HG02884 (cell line): ENCODE measurements around the gene CASKIN2.
A peak's percentile ranks its signal among the peaks of the same experiment; 100 is the strongest.

Experiments
- ATAC-seq: cut with Tn5 transposase; IDR thresholded peaks from one replicate; pipeline ENCODE4 v1.9.1; 2021; ENCODE audit warnings: mild to moderate bottlenecking, moderate library complexity; ENCODE audit not compliant: unreplicated experiment

The CASKIN2 gene, protein sequence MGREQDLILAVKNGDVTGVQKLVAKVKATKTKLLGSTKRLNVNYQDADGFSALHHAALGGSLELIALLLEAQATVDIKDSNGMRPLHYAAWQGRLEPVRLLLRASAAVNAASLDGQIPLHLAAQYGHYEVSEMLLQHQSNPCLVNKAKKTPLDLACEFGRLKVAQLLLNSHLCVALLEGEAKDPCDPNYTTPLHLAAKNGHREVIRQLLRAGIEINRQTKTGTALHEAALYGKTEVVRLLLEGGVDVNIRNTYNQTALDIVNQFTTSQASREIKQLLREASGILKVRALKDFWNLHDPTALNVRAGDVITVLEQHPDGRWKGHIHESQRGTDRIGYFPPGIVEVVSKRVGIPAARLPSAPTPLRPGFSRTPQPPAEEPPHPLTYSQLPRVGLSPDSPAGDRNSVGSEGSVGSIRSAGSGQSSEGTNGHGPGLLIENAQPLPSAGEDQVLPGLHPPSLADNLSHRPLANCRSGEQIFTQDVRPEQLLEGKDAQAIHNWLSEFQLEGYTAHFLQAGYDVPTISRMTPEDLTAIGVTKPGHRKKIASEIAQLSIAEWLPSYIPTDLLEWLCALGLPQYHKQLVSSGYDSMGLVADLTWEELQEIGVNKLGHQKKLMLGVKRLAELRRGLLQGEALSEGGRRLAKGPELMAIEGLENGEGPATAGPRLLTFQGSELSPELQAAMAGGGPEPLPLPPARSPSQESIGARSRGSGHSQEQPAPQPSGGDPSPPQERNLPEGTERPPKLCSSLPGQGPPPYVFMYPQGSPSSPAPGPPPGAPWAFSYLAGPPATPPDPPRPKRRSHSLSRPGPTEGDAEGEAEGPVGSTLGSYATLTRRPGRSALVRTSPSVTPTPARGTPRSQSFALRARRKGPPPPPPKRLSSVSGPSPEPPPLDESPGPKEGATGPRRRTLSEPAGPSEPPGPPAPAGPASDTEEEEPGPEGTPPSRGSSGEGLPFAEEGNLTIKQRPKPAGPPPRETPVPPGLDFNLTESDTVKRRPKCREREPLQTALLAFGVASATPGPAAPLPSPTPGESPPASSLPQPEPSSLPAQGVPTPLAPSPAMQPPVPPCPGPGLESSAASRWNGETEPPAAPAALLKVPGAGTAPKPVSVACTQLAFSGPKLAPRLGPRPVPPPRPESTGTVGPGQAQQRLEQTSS (N-terminal part only)

DNA sequence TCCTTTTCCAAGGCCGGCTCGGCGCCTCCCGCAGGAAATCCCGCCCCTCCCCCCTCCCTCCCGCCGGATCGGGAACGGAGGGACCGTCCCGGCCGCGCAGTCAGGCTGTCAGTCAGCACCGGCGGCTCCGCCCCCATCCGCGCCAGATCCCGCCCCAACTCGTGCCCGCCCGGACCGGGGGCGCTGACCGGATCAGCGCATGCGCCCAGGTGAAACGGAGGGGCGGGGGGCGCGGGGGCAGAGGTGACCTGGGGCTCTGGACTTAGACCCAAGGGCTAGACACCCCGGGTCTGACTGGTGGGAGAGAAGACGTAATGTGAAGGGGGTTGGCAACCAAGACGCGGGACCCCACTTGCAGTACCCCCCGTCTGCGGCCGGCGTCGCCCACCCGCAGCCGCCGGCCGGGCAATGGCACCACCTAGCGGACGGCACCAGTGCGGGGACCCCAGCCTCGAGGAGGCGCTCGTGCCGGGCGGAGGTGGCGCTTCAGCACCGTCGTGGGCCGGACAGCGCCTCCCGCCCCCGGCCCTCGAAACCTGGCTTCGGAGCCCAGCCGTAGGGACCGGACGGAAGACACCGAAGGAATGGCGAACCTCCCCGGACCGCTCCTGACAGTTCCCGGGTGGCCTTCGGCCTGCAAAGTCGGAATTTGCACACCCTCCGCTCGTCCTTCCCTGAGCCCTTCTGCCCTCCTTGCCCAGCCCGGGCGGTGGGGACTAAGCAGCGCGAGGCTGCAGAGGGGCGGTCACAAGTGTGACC, at the start of gene CASKIN2:
Gene CASKIN2 (minus strand): TSS at position 42 of the 759 bp plus-strand sequence. CDS start 1,733 bp downstream, outside the sequence.
- ATAC-seq, result peak; percentile 31

DNA sequence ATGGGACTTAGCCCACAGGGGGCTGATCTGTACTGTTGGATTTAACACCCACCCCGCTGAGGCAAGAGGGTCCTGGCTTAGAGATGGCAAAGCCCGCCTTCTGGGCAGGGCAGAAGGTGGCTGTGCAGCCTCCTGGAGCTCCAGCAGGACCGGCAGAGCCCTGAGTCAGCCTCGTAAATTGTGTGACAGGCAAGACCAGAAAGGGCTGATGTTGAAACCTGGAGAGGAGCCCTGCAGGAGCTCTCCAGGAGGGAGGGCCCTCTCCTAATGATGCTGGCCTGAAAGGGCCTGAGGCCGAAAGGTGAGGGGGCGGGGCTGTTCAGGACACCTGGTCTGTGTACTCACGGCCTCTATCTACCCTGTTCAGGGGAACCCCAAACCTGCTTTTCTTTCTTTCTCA, 49.7 kb upstream of the CASKIN2 start:
- ATAC-seq, result no peak

DNA sequence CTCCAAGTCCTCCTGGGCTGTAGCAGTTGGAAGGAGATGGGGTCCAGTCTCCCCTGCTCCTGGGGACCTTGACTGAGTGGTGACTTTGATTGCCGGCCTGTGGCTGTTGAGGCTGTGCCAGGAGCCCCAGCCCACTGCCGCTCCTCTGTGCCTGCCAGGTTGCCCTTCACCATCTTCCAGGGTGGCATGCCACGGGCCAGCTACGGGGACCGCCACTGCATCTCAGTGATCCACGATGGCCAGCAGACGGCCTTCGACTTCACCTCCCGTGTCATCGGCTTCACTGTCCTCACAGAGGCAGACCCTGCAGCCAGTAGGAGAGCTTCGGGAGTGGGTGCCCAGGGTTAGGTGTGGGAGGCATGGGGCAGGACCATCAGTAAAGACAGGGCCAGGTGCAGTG, 48.9 kb upstream of the CASKIN2 start:
- no peak for ATAC-seq

DNA sequence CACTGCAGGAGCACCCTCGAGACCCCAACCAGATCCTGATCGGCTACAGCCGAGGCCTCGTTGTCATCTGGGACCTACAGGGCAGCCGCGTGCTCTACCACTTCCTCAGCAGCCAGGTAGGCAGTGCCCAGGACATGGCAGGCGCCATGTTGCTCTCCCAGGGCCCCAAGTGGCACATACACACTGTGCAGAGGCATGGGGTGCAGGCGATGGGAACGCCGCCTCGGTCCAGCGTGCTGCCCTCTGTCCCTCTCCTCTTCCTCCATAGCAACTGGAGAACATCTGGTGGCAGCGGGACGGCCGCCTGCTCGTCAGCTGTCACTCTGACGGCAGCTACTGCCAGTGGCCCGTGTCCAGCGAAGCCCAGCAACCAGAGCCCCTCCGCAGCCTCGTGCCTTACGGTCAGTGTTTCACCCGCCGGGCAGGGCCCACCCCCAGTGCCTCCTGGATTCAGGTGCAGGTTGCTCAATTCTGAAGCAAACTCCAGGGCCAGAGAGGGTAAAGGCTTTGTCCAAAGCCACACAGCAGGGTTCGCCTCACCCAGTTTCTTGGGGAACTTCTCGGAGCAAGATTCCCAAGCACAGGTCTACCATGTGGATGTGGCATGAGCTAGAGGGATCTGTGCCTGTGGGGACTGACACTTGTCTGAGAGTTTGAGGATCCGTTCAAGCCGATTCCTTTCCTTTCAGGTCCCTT, 47.9 kb upstream of the CASKIN2 start:
- ATAC-seq, result no peak

DNA sequence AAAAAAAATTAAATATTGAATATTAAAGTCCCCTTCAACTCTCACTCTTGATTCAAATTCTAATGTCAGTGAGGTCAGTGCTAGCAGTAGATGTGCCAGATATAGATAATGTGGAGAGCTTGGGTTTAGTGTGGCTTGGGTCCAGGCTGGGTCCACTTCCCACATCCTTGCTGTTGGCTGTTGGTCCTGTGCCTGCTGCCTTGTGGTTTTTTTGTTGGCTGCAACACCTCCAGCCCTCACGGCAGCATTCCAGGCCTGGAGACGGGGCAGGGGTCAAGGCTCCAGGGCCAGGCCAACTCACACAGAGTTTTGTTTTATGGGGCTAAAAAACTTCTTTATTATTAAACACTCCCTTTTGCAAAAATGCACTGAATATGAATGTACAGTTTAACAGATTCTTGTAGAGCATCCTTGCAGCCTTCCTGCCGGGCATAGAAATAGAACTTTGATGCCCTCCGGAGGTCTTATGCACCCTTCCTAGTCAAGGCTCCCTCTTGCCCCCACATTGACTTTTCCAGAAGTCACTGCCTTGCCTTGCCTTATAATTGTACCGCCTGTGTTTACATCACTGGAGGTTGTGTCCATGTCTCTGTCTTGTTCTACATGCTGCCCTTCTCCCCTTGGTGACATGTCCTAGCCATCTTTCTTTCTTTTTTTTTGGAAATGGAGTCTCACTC, 46.7 kb upstream of the CASKIN2 start:
- ATAC-seq, result no peak

DNA sequence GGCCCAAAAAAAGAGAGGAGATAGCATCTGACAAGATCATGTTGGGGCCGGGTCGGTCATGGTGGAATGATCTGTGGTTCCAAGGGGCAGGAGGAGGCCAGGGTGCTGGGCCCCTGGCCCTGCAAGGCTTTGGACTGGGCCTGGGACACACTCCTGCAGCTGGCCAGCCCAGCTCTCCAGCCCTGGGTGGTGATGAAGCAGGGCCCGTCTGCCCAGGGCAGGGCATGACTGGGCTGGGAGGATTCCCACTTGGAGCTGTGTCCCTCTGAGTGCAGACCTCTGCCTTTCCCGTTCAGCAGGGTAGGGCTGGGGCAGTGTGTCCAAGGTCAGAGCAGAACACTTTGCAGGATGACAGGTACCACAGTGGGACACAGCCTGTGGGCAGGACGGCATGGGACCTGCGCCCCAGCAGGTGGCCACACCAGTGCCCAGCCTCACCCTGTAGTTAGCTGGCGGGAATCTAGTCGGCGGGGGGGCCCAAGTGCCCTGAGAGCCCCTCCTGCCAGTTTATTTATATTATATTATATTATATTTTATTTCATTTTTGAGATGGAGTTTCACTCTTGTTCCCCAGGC, 44.7 kb upstream of the CASKIN2 start:
- no peak for ATAC-seq

DNA sequence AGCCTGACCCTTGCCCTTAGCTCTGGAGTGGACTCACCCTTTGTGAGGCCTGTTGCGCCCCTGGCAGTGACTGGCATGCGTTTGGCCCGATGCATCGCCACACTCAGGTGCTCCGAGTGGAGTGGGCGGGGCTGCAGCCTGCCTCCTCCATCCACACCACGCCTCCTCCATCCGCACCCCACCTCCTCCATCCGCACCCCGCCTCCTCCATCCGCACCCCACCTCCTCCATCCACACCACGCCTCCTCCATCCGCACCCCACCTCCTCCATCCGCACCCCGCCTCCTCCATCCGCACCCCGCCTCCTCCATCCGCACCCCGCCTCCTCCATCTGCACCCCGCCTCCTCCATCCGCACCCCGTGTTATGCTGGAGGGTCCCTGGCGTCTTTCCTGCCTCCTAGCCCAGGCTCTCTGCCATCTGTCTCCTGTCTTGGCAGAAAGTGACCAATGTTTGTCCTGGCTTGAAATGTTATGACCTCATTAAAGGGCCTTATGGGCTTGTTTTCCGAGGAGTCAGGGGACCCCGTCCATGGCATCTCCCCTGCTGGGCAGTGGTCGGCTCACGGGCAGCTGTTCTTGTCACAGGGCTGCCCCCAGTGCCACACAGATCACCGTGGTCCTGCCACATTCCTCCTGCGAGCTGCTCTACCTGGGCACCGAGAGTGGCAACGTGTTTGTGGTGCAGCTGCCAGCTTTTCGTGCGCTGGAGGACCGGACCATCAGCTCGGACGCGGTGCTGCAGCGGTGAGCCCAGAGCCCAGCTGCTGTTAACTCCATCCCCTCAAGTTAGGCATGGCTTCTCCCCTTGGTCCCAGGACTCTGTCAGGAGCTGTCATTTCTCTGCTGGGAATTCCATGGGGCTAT, 43.6 kb upstream of the CASKIN2 start:
- no peak for ATAC-seq

DNA sequence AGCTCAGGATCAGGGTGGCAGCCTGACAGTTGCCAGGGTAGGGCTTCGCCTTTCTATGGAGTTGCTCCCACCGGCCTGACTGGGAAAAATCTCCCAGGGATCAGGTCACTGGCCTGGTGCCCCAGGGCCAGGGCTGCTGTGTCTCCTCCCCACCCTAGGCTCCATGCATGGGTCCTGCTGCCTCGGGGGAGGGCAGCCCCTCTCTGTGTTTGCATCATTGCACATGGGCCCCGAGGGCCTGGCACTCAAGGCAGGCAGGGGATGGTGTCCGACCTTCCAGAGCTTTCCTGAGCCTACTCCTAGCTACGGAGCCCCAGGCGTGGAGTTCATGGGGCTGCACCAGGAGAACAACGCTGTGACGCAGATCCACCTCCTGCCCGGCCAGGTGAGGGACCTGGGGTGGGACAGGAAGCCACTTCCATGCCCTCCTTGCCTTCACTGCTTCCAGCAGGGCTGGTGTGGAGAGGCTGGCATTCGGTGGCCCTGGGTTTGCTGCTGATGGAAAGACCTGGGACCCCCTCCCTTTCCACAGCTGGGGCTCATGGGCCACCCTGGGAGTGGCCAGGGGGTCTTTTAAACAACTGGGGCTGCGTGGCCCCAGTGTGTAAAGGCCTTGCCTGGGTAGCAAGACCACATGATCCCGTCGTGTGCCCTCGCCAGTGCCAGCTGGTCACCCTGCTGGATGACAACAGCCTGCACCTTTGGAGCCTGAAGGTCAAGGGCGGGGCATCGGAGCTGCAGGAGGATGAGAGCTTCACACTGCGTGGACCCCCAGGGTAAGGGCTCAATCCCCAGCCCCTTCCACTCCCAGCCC, 42.7 kb upstream of the CASKIN2 start:
- no peak for ATAC-seq

DNA sequence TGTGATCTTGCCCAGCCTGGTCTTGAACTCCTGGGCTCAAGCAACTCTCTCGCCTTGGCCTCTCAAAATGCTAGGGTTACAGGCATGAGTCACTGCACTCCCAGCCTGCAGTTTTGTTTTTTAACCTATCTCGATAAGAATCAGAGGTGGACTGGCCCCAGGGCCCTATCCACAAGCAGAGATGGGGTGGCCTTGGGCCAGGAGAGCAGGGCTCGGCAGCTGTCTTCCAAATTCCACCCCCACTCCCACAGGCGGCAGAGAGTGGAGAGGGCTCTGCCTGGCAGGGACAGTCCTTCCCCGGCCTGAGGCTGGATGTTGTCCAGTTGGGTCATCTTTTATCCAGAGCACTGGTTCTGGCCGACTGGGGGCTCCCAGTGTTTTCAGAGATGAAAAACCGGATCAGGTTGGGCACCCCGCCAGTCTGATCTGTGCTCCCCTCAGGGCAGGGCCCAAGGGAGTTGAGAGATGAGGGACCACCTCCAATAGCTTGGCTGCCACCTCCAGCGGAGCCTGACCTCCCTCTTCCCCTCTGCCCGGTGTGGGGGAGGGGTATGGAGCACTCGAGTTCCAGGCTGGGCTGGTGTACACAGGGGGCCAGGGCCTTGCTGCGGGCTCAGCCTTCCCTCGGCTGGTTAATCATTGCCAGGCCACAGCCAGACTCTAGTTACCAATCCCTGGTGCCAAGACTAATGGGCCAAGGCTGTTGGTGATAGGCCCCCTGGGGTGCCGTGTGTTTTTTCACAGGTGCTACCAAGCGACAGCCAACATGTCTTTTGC, 41.9 kb upstream of the CASKIN2 start:
- no peak for ATAC-seq

DNA sequence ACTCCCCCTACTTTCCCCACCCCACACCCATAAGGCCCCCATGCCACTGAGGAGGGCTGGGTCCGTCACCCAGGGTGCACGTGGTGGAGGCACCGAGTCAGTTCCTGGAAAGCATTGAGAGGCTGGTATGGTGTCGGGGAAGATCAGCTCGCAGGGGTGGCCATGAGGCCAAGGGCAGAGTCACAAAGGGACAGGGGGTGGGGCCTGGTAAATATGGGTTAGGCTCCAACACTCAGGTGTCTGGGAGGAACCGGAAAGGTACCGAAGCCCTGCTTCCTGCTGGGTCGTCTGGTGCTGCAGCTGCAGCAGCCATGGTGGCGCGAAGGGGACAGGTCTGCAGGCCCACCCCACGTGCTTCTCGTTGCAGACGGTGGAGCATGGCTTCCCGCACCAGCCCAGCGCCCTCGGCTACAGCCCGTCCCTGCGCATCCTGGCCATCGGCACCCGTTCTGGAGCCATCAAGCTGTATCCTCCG, 40.4 kb upstream of the CASKIN2 start:
- ATAC-seq, result no peak

DNA sequence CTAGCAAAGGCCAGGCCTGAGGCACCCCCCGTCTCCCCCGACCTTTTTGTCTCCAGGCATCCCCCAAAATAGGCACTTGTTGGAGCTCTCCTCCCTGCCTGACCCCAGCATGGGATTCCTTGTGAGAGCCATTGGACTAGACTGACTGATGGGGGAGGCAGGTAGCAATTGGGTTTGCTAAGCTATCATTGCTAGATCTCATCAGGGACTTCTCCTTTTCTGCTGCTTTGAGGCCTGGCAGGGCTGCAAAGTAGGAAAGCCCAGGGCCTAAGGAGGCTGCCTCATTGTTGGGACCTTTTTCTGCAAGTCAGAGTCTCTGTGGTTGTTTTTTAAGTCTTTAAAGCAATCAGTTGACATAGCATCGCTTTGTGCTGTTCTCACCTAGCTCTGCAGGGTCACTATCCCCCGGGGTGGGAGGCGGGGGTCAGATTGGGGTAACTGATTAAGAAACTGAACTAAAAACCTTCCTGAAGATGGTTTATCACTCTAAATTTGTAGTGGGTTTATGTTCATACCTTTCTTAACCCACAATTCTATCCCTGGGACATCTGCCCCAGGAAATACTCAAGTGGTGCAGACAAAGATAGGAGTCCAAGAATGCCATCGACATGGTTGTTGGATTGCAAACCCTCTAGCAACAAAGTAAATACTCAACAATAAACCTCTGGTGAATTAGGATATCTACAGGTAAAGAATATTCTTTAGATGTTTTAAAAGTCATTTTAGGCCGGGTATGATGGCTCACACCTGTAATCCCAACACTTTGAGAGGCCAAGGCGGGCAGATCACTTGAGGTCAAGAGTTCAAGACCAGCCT, 38.2 kb upstream of the CASKIN2 start:
- ATAC-seq, result no peak

DNA sequence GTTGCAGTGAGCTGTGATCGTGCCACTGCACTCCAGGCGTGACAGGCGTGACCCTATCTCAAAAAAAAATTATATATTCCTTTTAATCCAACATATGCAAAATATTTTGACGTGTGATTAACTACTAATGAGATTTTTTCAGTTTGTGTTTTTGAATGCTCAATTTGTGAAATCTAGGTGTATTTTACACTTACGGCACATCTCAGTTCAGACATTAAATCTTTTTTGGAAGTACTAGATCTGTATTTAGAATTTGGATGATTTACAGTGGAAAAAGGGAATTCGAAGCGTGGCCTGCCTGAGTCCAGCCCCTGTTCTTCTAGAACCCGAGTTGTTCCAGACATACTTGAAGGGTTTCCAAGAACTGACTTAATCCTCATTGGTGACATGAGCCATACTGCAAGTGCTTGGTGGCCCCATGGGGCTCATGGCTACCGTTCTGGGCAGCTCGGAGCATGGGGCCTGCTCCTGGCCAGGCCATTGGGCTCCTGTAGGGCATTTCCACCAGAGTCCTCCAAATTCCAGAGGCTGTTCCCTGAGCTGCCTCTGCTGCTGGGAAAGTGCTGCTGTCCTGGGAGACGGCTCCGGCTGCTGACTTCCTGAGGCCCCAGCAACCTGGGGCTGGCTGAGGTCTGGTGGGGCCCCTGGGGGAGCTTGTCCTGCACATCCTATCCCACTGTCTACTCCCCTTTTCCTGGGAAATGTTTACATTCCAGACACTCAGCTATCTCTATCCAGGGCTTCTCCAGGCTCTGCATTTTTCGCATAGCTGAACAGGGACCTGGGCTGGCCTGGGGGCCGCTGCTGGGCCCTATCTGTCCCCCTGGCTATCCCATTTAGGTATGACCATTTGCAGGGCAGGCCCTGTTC, 37.3 kb upstream of the CASKIN2 start:
- ATAC-seq, result no peak

DNA sequence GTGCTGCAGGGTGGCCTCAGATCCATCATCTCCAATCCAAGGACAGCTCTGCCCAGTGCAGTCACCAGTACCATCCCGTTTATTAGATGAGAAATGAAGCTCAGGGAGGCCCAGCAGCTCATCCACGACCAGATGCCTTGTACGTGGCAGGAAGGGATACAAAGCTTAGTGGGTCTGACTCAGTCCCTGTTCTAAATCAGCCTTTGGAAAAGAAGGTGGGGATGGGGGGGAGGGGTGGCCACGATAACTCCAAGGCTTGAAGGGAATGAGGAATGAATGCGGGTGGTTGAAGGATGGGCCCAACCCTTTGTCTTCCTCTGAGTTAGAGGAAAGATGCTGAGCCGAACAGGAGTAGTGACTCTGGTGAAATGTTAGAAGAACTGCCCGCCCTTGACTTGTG, 35.9 kb upstream of the CASKIN2 start:
- no peak for ATAC-seq

DNA sequence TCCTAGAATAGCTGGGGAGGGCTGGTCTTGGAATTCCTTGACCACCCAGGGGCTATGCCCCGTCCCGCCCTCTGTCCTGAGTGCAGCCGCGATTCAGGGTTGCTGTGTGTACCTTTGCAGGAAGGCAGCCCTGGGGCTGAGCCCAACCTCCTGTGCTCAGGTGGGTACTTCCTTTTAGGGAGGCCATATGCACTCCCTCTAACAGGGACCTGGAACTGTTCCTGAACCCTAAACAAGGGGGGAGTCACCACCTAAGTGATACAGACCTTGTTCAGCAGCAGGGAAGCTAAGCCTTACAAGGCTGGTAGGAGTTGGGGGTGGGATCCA, 34.8 kb upstream of the CASKIN2 start:
- no peak for ATAC-seq
